Thymus (tissue), 11 donors: ENCODE results near the gene TUFT1. TPM values are rescaled to one million over a fixed set of nuclear protein-coding genes. Genes with fewer than 3 reads are reported as not detected.

Source experiments
- DNase-seq, 9 donors: peaks; one replicate each; pipeline ENCODE4 v3.0.0-alpha.2; 2013; ENCODE audit warnings: low spot score in 9 of 9, low read depth in 6 of 9, missing footprints in 1 of 9
- H3K27ac ChIP-seq, 2 donors: one replicate each; pipeline ENCODE4 v1.5.1; 2013; ENCODE audit warnings: control low read depth in 1 of 2, low read depth in 1 of 2, low read length in 1 of 2, mild to moderate bottlenecking in 1 of 2, moderate library complexity in 1 of 2
- H3K27me3 ChIP-seq, 2 donors: one replicate each; pipeline ENCODE4 v1.5.1; 2013; ENCODE audit warnings: low read length in 1 of 2; ENCODE audit not compliant: control insufficient read depth in 2 of 2, insufficient read depth in 1 of 2
- H3K36me3 ChIP-seq, 2 donors: one replicate each; pipeline ENCODE4 v1.5.1; 2013; ENCODE audit warnings: low read length in 1 of 2, mild to moderate bottlenecking in 1 of 2, moderate library complexity in 1 of 2; ENCODE audit not compliant: control insufficient read depth in 2 of 2, insufficient read depth in 2 of 2
- H3K4me1 ChIP-seq, 2 donors: one replicate each; pipeline ENCODE4 v1.5.1; 2013; ENCODE audit warnings: low read length in 2 of 2; ENCODE audit not compliant: control insufficient read depth in 2 of 2, insufficient read depth in 2 of 2
- H3K4me3 ChIP-seq, 2 donors: one replicate each; pipeline ENCODE4 v1.5.1; 2013; ENCODE audit warnings: low read length in 2 of 2, control low read depth in 1 of 2, mild to moderate bottlenecking in 1 of 2
- H3K9me3 ChIP-seq, 2 donors: one replicate each; pipeline ENCODE4 v1.5.1; 2013; ENCODE audit warnings: low read length in 1 of 2, mild to moderate bottlenecking in 1 of 2; ENCODE audit not compliant: control insufficient read depth in 2 of 2, insufficient read depth in 1 of 2
- WGBS: extraction: QIAGEN DNeasy Blood & Tissue Kit; methylation state at CpG from one replicate; pipeline ENCODE4 v1.1.7; 2013; 5-methylcytosine and 5-hydroxymethylcytosine counted together
- polyA plus RNA-seq: library from polyadenylated mRNA; stranded (reverse); fragments of 200-250 nt; gene quantifications from one replicate; pipeline ENCODE4 v1.2.3, GENCODE V29; 2013
- total RNA-seq: library from RNA; stranded (reverse); fragments of 120-200 nt; gene quantifications from one replicate; pipeline ENCODE4 v1.2.4, GENCODE V29; 2013
- donor health status: healthy.

Gene TUFT1
- total and polyA plus RNA-seq, 2 donors, result 2.1 to 6.9 TPM

DNA sequence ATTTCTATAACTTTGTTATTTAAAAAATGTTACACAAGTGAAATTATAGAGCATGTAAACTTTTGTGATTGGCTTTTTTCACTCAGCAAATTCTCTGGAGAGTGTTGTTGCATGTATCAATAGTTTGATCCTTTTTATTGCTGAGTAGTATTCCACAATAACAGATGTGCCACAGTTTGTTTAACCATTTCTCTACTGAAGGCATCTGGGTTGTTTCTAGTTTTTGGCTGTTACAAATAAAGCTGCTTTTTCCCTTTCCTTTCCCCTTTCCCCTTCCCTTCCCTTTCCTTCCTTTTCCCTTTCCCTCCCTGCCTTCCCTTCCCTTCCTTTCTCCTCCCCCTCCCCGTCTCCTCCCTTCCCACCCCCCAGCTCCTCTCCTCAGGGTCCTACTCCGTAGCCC, 15.9 kb downstream of the TUFT1 start:
- Histone ChIP-seq H3K27ac (no peak overlapping the region), H3K27me3 (no peaks in the 10 kb centered on the region), H3K4me3 (no peak overlapping the region), H3K36me3 (no peaks in the 10 kb centered on the region), H3K4me1 (no peaks in the 10 kb centered on the region), H3K9me3 (no peaks in the 10 kb centered on the region)
- WGBS, result 97% methylated on average over 2 of the region's 2 CpGs
- DNase-seq, result no peak

DNA sequence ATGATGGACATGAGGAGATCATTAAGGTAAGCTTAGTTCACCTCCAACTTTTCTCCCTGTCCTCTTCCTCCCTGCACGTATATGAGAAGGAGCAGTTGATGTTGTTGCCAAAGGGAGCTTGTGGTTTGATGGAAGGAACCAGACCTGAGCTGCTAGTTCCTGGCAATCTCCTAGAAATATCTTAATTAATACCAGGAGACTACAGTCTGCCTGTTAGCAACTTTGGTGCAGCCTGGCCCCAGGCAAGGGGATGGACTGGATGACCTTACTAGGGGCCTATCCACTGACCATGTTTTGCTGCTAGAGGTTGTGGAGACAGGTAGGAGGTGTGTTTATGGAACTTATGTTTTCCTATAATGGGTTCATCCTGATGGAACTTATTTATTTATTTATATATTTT, 22.6 kb downstream of the TUFT1 start:
- Histone ChIP-seq H3K4me1 (no peaks in the 10 kb centered on the region), H3K4me3 (no peak overlapping the region), H3K36me3 (no peaks in the 10 kb centered on the region), H3K27me3 (peaks cover 0 to 2% of the 10 kb centered on the region in 2 donors), H3K9me3 (no peaks in the 10 kb centered on the region), H3K27ac (no peak overlapping the region)
- no peak for DNase-seq
- 92% methylated on average over 1 of the region's 1 CpG for WGBS

DNA sequence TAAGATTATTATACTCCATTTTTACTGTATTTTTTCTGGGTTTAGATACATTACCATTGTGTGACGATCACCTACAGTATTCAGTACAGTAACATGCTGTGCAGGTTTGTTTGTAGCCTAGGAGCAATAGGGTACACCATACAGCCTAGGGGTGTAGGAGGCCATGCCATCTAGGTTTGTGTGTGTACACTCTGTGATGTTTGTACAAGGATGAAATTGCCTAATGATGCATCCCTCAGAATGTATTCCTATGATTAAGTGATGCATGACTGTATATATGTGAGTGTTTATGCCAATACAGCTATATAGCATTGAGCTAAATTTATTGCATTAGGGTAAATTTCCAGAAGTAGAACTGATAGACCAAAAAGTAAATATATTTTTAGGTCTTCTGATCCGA, 23.3 kb downstream of the TUFT1 start:
- H3K36me3 ChIP-seq, result no peaks in the 10 kb centered on the region
- DNase-seq, result no peak
- no peak overlapping the region for H3K4me3 ChIP-seq
- WGBS, result 98% methylated on average over 2 of the region's 2 CpGs
- H3K4me1 ChIP-seq, result no peaks in the 10 kb centered on the region
- H3K27ac ChIP-seq, result no peak overlapping the region
- no peaks in the 10 kb centered on the region for H3K9me3 ChIP-seq
- H3K27me3 ChIP-seq, result peaks cover 0 to 2% of the 10 kb centered on the region in 2 donors

DNA sequence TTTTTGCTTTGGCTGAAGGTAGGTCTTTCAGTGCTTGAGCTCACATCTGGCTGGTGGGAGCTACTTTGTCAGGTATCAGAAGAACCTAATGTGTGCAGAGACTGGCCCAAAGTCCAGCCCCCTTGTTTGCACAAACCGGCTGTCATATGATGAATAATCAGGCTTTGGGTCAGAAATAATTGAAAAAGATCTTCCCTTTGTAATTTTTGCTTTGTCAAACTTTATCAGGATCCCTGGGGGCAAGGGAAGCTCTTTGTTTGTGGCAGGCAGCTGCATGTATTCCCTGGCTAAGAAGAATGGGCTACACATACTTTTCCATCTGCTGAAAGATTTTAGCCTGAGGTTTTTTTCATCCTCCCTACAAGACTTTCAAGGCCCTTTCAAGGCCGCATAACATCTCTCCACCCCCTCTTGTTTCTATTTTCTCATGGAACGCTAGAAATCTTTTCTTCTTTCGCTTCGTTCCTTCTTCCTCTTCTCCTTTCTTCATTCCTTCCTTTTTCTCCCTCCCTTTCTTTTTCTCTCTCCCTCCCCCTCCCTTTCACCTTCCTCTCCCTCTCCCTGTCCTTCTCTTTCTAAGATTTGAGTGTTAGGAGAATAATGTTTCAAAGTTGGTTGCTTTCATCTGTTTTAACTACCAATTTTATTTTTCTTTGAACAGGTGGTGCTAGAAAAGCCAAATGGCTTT, 25.5 kb downstream of the TUFT1 start:
- H3K27ac ChIP-seq, result no peak overlapping the region
- no peaks in the 10 kb centered on the region for H3K9me3 ChIP-seq
- H3K27me3 ChIP-seq, result peaks cover 0 to 2% of the 10 kb centered on the region in 2 donors
- no peaks in the 10 kb centered on the region for H3K36me3 ChIP-seq
- 91% methylated on average over 5 of the region's 5 CpGs for WGBS
- no peak overlapping the region for H3K4me3 ChIP-seq
- no peaks in the 10 kb centered on the region for H3K4me1 ChIP-seq
- DNase-seq, result no peak

DNA sequence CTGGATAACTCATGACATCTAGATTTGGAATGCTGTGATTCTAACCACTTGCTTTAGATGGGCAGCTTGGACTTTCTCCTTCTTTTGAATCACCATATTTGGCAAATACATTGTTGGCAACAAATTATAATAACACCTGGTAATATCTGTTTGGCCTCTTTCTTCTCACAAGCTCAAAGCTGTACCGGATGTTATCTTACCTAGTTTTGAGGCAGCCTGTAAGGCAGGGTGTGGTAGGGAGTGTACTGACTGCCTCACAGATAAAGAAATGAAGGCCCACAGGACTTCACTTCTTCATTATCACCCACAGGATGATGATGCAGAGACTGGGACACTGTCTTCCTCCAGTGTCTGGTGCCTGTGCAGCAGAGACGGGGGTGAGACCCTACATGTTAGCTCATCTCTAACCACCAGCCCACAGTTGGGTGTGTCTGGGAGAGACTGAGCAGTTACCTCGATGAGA, 28.5 kb downstream of the TUFT1 start:
- Histone ChIP-seq H3K9me3 (no peaks in the 10 kb centered on the region), H3K36me3 (no peaks in the 10 kb centered on the region), H3K4me1 (no peaks in the 10 kb centered on the region), H3K27ac (no peak overlapping the region), H3K27me3 (no peaks in the 10 kb centered on the region), H3K4me3 (no peak overlapping the region)
- 89% methylated on average over 3 of the region's 3 CpGs for WGBS
- no peak for DNase-seq

DNA sequence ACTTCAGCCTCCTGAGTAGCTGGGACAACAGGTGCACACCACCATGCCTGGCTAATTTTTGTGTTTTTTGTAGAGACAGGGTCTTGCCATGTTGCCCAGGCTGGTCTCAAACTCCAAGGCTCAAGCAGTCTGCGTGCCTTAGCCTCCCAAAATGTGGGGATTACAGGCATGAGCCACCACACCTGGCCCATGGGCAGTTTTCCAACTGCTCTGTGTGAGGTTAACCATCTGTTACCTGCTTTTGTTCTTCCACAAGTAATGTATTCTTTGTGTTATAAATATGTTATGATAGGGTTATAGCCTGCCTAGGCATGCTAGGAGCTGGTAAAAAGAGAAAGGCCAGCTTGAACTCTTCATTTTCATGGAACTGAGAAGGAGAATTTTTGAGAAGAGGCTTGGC, 30.7 kb downstream of the TUFT1 start:
- no peaks in the 10 kb centered on the region for H3K9me3 ChIP-seq
- DNase-seq, result no peak
- H3K4me1 ChIP-seq, result no peaks in the 10 kb centered on the region
- H3K27ac ChIP-seq, result no peak overlapping the region
- no peaks in the 10 kb centered on the region for H3K36me3 ChIP-seq
- H3K27me3 ChIP-seq, result no peaks in the 10 kb centered on the region
- WGBS, result 82% methylated on average over 1 of the region's 1 CpG
- H3K4me3 ChIP-seq, result no peak overlapping the region

DNA sequence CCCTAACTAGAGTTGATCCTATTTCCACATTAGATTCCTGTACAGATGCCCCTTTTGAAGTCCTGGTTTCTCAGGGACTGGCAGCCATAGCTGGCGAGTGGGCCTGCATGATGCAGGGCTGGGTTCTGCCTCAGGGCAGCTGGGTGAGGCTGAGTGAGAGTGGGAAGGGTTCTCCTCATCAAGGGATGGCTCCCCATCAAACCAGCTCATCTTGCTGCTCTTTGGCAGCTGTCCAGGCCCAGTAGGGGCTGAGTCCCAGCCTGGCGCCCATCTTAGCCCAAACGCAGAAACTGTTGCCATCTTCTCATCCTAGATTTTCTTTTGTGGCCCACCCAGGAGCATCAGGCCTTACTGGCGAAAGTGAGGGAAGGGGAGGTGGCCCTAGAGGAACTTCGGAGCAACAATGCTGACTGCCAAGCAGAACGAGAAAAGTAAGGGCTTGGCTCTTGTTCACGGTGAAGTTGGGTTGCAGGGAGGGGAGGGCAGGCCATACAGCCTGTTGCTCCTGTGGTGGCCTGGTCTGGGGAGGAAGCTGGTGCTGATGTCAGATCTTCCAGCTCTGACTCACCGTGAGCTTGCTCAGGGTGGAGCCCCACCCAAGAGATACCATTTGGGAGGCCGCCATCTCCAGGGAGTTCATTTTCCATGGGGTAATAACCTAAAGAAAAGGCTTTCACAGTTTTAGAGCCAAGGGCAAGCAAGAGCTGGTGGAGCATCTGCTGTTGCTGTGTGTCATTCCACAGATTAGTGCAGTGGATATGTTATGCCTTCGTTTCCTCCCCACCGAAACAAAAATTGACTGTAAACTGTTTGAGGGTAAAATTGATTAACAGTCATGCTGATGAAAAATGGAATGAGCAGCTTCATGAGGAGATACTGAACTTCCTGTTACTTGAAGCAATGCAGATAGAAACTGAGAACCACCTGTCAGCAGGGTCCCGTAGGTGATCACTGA, 34.7 kb downstream of the TUFT1 start:
- no peak for DNase-seq
- Histone ChIP-seq H3K9me3 (no peaks in the 10 kb centered on the region), H3K36me3 (peaks cover 0 to 3% of the 10 kb centered on the region in 2 donors), H3K27me3 (no peaks in the 10 kb centered on the region), H3K27ac (no peak overlapping the region), H3K4me1 (no peaks in the 10 kb centered on the region), H3K4me3 (no peak overlapping the region)
- WGBS, result 96% methylated on average over 12 of the region's 12 CpGs

DNA sequence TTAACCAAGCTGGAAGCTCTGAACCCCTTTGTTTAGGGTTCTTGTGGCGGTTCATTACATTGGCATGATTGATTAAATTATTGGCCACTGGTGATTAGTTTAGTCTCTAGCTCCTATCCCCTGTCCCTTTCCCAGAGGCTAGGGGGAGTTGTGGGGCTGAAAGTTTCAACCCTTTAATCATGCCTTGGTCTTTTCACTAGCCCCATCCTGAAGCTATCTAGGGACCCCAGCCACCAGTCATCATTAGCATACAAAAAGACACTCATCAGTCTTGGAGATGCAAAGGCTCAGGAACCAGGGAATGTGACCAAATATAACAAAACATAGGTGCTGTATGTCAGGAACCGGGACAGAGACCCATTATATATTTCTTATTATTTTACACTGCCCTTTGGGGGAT, 37.1 kb downstream of the TUFT1 start:
- H3K27ac ChIP-seq, result no peak overlapping the region
- H3K36me3 ChIP-seq, result peaks cover 0 to 3% of the 10 kb centered on the region in 2 donors
- no peaks in the 10 kb centered on the region for H3K27me3 ChIP-seq
- no peak overlapping the region for H3K4me3 ChIP-seq
- no peaks in the 10 kb centered on the region for H3K4me1 ChIP-seq
- WGBS, result 97% methylated on average over 2 of the region's 2 CpGs
- H3K9me3 ChIP-seq, result no peaks in the 10 kb centered on the region
- DNase-seq, result no peak

DNA sequence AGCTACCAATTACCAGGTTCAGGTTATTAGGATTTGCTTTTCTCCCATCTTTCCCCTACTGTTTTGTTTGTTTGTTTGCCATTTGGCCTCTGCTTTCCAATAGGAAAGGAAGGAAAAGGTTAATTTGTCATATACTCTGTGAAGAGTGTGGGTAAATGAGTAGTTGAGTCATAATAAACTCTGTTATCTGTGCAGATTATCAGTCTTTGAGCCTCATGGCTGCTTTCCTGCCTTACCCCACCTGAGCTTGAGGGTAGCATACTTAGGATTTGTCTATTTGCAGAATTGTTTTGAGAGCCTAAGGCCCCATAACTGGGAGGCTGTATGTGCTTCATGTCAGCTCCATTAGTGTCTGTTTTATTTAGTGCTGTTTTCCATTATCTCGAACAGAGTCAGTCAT, 38.8 kb downstream of the TUFT1 start:
- H3K4me1 ChIP-seq, result no peaks in the 10 kb centered on the region
- peaks cover 0 to 3% of the 10 kb centered on the region in 2 donors for H3K36me3 ChIP-seq
- no peak overlapping the region for H3K27ac ChIP-seq
- no peak overlapping the region for H3K4me3 ChIP-seq
- no peak for DNase-seq
- no peaks in the 10 kb centered on the region for H3K27me3 ChIP-seq
- 97% methylated on average over 1 of the region's 1 CpG for WGBS
- no peaks in the 10 kb centered on the region for H3K9me3 ChIP-seq
